ENCODE results near the gene HIPK2. TPM values are rescaled to one million over a fixed set of nuclear protein-coding genes. Genes with fewer than 3 reads are reported as not detected.

Gene HIPK2
- total RNA-seq, 1 donor, result 7.3 TPM

GRCh38 chr7:139687980-139688632, 89.7 kb downstream of the HIPK2 start:
- peak; percentile 25 for DNase-seq (ENCODE audit: low read depth)
- TF ChIP-seq CTCF (IDR thresholded peaks at IDR 0.05; ENCODE audit: insufficient read depth, low read depth, low read length), result no peak
- no peak overlapping the region for H3K4me3 ChIP-seq (ENCODE audit: low read depth, low read length)

GRCh38 chr7:139687211-139687954, 90.4 kb downstream of the HIPK2 start:
- no peak for TF ChIP-seq CTCF (IDR thresholded peaks at IDR 0.05; ENCODE audit: insufficient read depth, low read depth, low read length)
- DNase-seq (ENCODE audit: low read depth), result no peak
- H3K4me3 ChIP-seq (ENCODE audit: low read depth, low read length), result no peak overlapping the region

GRCh38 chr7:139683137-139683921, 94.5 kb downstream of the HIPK2 start:
- peak; percentile 37 for DNase-seq (ENCODE audit: low read depth)
- no peak overlapping the region for H3K4me3 ChIP-seq (ENCODE audit: low read depth, low read length)
- no peak for TF ChIP-seq CTCF (IDR thresholded peaks at IDR 0.05; ENCODE audit: insufficient read depth, low read depth, low read length)

- no peak overlapping the region for H3K4me3 ChIP-seq (ENCODE audit: low read depth, low read length)
- no peak for TF ChIP-seq CTCF (IDR thresholded peaks at IDR 0.05; ENCODE audit: insufficient read depth, low read depth, low read length)
- peak; percentile 39 for DNase-seq (ENCODE audit: low read depth)
Observed at GRCh38 chr7:139682136-139683013, 95.4 kb downstream of the HIPK2 start.

GRCh38 chr7:139681812-139682135, 96.0 kb downstream of the HIPK2 start:
- no peak overlapping the region for H3K4me3 ChIP-seq (ENCODE audit: low read depth, low read length)
- no peak for DNase-seq (ENCODE audit: low read depth)
- TF ChIP-seq CTCF (IDR thresholded peaks at IDR 0.05; ENCODE audit: insufficient read depth, low read depth, low read length), result no peak

GRCh38 chr7:139681463-139681755, 96.4 kb downstream of the HIPK2 start:
- no peak overlapping the region for H3K4me3 ChIP-seq (ENCODE audit: low read depth, low read length)
- DNase-seq (ENCODE audit: low read depth), result no peak
- no peak for TF ChIP-seq CTCF (IDR thresholded peaks at IDR 0.05; ENCODE audit: insufficient read depth, low read depth, low read length)

Data from fibroblast of villous mesenchyme (primary cell).